Neural cell (in vitro differentiated cells): ENCODE measurements around the gene MYEOV.

Source experiments
- CTCF ChIP-seq: fragments of 450-650 bp; IDR thresholded peaks from 2 replicates; pipeline ENCODE4 v1.5.1; 2014; ENCODE audit warnings: antibody characterized with exemption, mild to moderate bottlenecking, moderate library complexity; ENCODE audit not compliant: poor library complexity, severe bottlenecking
- REST ChIP-seq: IDR thresholded peaks from 2 replicates; pipeline ENCODE4 v1.6.1; 2012; ENCODE audit warnings: borderline replicate concordance
- TAF1 ChIP-seq: IDR thresholded peaks from 2 replicates; pipeline ENCODE4 v1.6.1; 2012; ENCODE audit warnings: low read depth

- TF ChIP-seq CTCF (no peak), REST (no peak), TAF1 (no peak)
These were observed 44.4 kb upstream of the MYEOV start for GRCh38 chr11:69249311-69250185.
